Activated T-cell treated with anti-CD3 and anti-CD28 coated beads, Interleukin-2, amount 50 U/mL, for 24 hours (primary cell): ENCODE measurements around the gene PPP6R2.
A peak's percentile ranks its signal among the peaks of the same experiment; 100 is the strongest.

Experiments used
- DNase-seq: peaks from one replicate; pipeline ENCODE4 v3.0.0-alpha.2; 2020
- H3K27ac Mint-ChIP-seq: 2 replicates; pipeline ENCODE4 v1.8.0; 2020; ENCODE audit warnings: mild to moderate bottlenecking, mixed read lengths
- H3K27me3 Mint-ChIP-seq: 2 replicates; pipeline ENCODE4 v1.8.0; 2020; ENCODE audit warnings: mixed read lengths
- H3K36me3 Mint-ChIP-seq: 2 replicates; pipeline ENCODE4 v1.8.0; 2020; ENCODE audit warnings: low read depth, mixed read lengths
- H3K4me1 Mint-ChIP-seq: 2 replicates; pipeline ENCODE4 v1.8.0; 2020; ENCODE audit warnings: low read depth, mixed read lengths
- H3K4me3 Mint-ChIP-seq: 2 replicates; pipeline ENCODE4 v1.8.0; 2020; ENCODE audit warnings: mild to moderate bottlenecking, moderate library complexity, mixed read lengths
- H3K9me3 Mint-ChIP-seq: 2 replicates; pipeline ENCODE4 v1.8.0; 2020; ENCODE audit warnings: mixed read lengths

PPP6R2 gene

DNA sequence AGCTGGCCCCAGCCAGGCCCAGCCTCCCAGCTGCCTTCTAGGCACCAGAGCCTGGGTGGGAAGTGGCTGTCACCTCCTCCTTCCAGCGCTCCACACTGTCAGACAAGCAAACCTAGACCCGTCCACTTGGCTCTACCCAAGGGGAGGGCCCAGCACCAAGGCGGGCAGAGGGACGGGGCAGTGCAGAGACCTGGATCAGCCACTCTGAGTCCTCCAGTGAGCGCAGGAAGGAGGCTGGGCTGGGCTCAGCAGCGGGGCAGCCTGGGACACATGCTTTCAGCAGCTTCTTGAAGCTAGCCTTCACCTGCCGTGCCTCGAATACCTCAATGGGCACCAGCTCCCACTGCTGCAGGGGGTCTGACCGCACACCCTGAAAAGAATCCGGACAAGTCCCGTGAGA, 112.9 kb downstream of the PPP6R2 start:
- Mint-ChIP-seq H3K4me1 (peaks cover 22% of the 10 kb centered on the region), H3K36me3 (peaks cover 91% of the 10 kb centered on the region), H3K27ac (peak overlapping the region; percentile 57), H3K27me3 (no peaks in the 10 kb centered on the region), H3K4me3 (no peak overlapping the region), H3K9me3 (no peaks in the 10 kb centered on the region)
- DNase-seq: no peak

DNA sequence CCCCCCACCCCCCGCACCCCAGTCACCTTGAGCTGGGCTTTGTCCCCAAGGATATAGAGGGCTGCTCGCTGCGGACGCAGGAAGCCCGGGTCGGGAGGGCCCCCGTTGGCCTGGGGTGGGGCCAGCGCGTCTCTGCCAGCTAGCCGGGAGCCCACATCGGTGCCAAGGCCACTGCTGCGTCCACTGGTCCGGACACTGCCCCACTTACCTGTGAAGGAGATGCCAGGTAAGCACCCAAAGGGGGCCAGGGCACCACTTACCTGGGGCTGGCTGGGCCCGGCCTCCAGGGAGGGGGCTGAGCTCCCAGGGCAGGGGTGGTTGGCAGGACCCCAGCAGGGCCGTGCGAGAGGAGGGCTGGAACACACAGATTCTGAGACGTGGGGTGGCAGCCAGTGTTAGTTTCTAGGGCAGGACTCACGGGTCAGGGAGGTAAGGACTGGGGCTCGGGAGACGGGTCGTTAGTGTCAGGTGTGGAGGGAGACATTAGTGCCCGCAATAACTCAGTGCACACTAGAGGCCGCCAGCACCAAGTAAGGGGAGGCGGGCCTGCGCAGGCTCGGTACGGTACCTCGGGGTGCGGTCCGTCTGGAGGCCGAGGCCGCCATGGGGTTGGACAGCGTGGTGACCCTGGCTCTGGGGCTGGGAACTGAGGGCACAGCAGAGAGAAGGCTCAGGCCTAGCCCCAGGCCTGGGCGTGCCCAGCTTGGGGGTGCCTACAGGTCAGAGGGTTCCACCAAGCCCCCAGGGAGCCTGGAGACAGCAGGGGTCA, 113.5 kb downstream of the PPP6R2 start:
- H3K27me3 Mint-ChIP-seq: no peaks in the 10 kb centered on the region
- peaks cover 17% of the 10 kb centered on the region for H3K4me1 Mint-ChIP-seq
- H3K27ac Mint-ChIP-seq: peak overlapping the region; percentile 64
- peaks cover 91% of the 10 kb centered on the region for H3K36me3 Mint-ChIP-seq
- no peak overlapping the region for H3K4me3 Mint-ChIP-seq
- DNase-seq: no peak
- H3K9me3 Mint-ChIP-seq: no peaks in the 10 kb centered on the region

DNA sequence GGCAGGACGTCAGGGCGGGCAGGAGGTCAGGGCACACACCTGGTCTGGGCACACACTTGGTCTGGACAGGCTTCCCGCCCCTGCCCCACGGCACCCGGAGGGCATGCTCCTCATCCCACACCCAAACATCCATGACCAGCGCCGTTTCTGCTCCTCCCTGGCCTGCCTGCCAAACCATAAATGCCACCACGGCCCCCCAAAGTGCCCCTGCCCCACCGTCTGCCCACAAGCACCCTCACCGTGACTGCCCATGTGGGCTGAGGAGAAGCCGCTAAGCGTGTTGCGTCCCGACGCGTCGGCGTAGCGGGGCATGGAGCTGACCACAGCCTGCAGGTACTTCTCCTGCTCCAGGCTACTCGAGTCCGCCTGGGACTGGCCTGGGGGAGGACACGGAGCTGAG, 115.9 kb downstream of the PPP6R2 start:
- H3K27ac Mint-ChIP-seq: peak overlapping the region; percentile 75
- H3K9me3 Mint-ChIP-seq: no peaks in the 10 kb centered on the region
- DNase-seq: no peak
- no peaks in the 10 kb centered on the region for H3K27me3 Mint-ChIP-seq
- H3K36me3 Mint-ChIP-seq: peaks cover 91% of the 10 kb centered on the region
- H3K4me1 Mint-ChIP-seq: peaks cover 3% of the 10 kb centered on the region
- H3K4me3 Mint-ChIP-seq: no peak overlapping the region

DNA sequence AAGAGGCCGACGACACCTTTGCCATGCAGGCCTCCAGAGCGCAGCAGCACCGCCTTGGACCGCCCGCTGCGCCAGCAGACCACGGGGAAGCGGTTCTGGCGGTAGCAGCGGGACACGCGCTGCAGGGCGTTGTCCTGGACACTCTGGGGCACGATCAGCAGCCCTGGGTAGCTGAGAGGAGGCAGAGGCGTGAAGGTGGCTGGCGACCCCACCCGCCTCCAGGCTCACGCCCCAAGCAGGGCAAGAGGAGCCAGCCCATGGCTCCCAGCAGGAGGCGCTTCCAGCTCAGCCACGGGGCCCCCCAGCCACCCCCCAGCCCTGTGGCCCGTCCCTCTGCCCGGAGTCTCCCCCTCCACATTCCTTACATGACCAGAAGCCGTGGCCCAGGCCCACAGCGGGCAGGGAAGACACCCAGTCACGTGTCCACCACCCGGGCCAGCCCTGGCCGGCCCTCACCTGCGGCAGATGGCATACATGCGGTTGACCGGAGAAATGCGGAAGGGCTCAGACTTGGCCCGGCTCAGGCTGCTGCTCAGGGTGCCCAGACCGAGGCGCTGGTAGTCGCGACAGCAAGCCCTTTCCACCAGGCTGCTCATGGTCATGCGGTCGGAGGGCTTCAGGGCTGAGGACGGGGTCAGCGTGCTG, 116.5 kb downstream of the PPP6R2 start:
- H3K36me3 Mint-ChIP-seq: peaks cover 91% of the 10 kb centered on the region
- no peaks in the 10 kb centered on the region for H3K4me1 Mint-ChIP-seq
- H3K27ac Mint-ChIP-seq: no peak overlapping the region
- H3K4me3 Mint-ChIP-seq: no peak overlapping the region
- DNase-seq: no peak
- H3K27me3 Mint-ChIP-seq: no peaks in the 10 kb centered on the region
- no peaks in the 10 kb centered on the region for H3K9me3 Mint-ChIP-seq

DNA sequence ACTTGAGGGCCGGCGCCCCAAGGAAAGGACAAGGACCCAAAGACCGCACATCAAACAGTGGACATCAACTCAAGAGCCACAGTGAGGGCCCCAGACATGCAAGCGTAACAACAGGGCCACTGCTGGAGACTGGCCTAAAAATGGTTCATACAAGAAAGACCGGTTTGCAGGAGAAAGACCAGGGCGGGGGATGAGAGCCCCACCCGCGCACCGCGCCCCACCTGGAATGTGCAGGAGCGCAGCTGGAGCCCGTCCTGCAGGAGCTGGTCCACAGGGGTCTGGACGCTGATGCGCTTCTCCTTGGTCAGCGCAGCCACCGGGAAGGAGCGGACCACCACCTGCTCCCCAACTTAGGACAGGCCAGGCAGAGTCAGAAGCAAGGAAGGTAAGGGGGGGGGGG, 117.8 kb downstream of the PPP6R2 start:
- H3K4me1 Mint-ChIP-seq: no peaks in the 10 kb centered on the region
- peaks cover 92% of the 10 kb centered on the region for H3K36me3 Mint-ChIP-seq
- H3K27ac Mint-ChIP-seq: no peak overlapping the region
- no peak overlapping the region for H3K4me3 Mint-ChIP-seq
- no peak for DNase-seq
- no peaks in the 10 kb centered on the region for H3K27me3 Mint-ChIP-seq
- no peaks in the 10 kb centered on the region for H3K9me3 Mint-ChIP-seq

DNA sequence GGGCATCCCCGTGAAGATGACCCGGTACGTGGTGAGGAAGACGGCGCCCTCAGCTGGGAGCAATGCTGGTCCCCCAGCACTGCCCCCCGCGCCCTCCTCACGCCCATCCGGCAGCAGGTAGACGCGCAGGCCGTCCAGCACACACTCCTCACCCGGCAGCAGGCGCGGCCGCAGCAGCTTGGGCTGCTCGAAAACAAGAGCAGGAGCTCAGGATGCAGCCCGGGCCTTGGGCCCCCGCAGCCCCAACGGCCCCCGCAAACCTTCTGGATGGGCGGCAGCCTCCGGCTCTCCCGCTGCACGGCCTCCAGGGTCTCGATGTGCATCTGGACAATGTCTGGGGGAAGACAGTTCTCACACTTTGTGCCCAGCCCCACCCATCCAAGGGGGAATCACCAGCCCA, 118.4 kb downstream of the PPP6R2 start:
- H3K27ac Mint-ChIP-seq: no peak overlapping the region
- H3K27me3 Mint-ChIP-seq: no peaks in the 10 kb centered on the region
- DNase-seq: no peak
- H3K4me1 Mint-ChIP-seq: peaks cover 3% of the 10 kb centered on the region
- H3K4me3 Mint-ChIP-seq: no peak overlapping the region
- peaks cover 94% of the 10 kb centered on the region for H3K36me3 Mint-ChIP-seq
- no peaks in the 10 kb centered on the region for H3K9me3 Mint-ChIP-seq

DNA sequence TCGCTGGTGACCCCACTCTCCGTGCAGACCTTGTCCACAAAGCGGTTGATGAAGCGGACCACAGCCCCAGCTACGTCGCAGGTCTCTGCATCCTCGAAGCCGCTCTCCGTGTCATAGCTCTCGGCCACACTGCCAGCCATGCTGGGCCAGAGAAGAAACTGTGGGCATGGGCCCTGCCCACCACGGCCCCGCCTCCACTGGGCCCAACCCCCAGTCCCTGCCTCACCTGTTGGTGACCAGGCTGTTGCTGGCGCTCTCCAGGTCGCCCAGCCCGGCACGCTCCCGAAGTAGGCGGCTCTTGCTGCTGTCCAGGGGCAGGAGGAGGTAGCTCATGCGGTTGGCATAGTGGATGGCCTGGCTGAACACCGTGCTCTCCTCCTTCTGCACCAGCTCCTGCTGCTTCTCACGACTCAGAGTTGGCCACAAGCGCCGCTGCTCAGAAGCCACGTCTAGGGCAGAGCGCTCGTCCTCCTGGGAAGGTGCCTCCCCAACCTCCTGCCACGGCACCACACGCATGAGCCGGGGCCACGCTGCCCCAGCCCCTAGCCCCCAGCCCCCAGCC, 118.9 kb downstream of the PPP6R2 start:
- H3K27ac Mint-ChIP-seq: no peak overlapping the region
- peaks cover 8% of the 10 kb centered on the region for H3K4me1 Mint-ChIP-seq
- H3K4me3 Mint-ChIP-seq: no peak overlapping the region
- no peaks in the 10 kb centered on the region for H3K27me3 Mint-ChIP-seq
- no peak for DNase-seq
- H3K9me3 Mint-ChIP-seq: no peaks in the 10 kb centered on the region
- peaks cover 94% of the 10 kb centered on the region for H3K36me3 Mint-ChIP-seq

DNA sequence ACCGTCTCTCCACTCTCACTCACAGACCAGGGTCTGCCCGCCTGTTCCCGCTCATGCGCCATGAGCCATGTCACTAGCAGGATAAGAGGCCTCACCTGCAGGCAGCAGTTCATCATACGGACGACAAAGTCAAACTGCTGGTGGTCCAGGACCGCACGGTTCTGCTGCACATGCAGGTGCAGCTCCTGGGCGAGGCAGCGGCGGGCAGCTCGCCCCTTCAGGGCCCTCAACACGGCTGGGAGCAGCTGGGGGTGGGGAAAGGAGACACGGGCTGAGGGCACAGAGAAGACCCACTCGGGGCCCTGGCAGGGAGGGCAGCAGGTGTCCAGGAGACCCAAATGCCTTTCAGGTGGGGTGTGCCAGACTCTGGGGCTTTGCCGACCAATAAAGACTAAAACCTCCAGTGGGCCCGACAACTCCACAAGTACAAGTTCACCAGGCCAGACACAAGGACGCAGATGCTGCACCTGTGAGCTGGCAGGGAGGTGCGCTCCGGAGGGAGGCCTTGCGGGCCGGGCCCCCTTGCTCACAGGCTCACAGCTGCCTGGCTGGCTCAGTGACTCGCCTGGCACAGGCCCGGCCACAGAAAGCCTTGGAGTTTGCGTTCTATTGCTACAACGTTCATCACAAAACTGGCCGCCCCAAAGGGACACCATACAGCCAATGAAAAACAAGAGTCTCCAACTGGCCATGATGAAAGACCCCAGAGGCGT, 120.2 kb downstream of the PPP6R2 start:
- H3K4me1 Mint-ChIP-seq: peaks cover 16% of the 10 kb centered on the region
- H3K27ac Mint-ChIP-seq: peak overlapping the region; percentile 12
- no peak for DNase-seq
- H3K27me3 Mint-ChIP-seq: no peaks in the 10 kb centered on the region
- no peaks in the 10 kb centered on the region for H3K9me3 Mint-ChIP-seq
- H3K36me3 Mint-ChIP-seq: peaks cover 91% of the 10 kb centered on the region
- H3K4me3 Mint-ChIP-seq: no peak overlapping the region

DNA sequence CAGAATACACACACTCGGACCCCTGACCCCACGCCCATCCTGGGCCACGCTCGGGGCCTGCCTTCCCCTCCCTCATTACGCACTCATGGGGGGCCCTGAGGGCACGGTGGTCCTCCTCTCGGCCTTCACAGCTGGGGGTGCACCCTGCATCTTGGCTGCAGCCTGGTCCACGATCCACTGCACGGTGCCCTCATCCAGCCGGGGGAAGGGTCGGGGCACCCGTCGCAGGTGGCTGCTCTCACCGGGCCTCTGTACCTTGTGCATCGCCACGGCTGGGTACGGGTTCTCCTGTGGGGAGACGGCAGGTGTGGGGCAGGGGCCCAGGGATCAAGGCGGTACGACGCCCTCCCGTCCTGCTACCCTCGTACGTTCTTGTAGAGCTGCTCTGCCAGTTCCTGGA, 121.3 kb downstream of the PPP6R2 start:
- no peak overlapping the region for H3K27ac Mint-ChIP-seq
- no peak overlapping the region for H3K4me3 Mint-ChIP-seq
- H3K4me1 Mint-ChIP-seq: peaks cover 27% of the 10 kb centered on the region
- no peaks in the 10 kb centered on the region for H3K9me3 Mint-ChIP-seq
- DNase-seq: no peak
- H3K36me3 Mint-ChIP-seq: peaks cover 80% of the 10 kb centered on the region
- H3K27me3 Mint-ChIP-seq: no peaks in the 10 kb centered on the region

DNA sequence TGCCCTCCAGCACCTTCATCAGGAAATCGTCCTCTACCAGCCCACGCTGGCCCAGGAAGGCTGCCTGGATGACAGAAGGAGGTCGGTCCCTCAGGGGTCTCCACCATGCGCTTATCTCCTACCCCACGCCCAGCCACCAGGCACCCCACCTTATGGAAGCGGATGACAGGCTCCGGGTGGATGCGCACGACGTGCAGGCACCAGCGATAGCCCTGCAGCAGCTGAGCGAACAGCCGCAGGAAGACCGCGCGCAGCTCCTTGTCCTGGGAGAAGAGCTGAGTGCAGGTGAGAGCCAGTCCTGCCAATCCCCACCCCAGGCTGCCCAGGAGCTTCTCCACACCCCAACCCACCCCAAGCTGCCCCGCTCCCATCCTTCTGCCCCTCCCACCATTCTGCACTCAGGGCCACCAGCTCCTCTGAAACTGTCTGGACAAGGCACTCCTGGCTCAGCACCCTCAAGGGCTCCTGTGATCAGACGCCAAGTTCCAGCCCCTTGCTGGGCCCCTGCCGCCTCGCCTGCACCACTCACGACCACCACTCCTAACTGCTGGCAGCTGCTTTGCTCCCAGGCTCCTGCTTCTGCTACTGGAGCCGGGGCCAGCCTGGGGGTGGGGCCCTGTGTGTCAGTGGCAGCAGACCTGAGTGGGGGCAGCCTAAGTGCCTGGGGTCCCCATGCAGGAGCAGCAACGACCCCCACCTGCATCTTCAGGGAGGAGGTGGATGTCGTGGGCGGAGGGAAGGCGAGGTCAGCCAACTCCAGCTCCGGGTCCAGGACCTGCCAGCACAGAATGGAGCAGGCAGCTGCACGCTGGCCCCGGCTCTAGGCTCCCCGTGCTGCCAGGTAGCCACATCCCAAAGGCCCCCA, 122.2 kb downstream of the PPP6R2 start:
- no peak overlapping the region for H3K4me3 Mint-ChIP-seq
- DNase-seq: no peak
- H3K4me1 Mint-ChIP-seq: peaks cover 34% of the 10 kb centered on the region
- H3K9me3 Mint-ChIP-seq: no peaks in the 10 kb centered on the region
- H3K27ac Mint-ChIP-seq: no peak overlapping the region
- peaks cover 73% of the 10 kb centered on the region for H3K36me3 Mint-ChIP-seq
- no peaks in the 10 kb centered on the region for H3K27me3 Mint-ChIP-seq

DNA sequence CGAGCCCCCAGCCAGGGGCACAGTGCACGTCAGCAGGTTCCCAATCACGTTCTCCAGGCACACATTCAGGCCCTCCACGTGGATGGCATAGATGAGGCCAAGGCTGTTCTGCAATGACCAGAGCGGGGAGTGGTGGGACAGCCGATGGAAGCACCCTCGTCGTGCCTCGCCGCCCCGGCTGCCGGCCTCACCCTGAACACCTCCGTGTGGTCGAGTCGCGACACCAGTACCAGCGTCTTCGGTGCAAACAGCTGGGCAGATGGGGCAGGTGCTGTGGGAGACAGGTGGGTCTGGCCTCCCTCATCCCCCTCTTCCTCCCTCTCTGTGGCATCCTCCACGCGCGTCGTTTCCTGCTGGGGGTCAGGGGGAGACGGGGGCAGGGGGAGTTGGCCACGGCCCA, 124.2 kb downstream of the PPP6R2 start:
- Mint-ChIP-seq H3K27ac (no peak overlapping the region), H3K4me1 (peaks cover 55% of the 10 kb centered on the region)

DNA sequence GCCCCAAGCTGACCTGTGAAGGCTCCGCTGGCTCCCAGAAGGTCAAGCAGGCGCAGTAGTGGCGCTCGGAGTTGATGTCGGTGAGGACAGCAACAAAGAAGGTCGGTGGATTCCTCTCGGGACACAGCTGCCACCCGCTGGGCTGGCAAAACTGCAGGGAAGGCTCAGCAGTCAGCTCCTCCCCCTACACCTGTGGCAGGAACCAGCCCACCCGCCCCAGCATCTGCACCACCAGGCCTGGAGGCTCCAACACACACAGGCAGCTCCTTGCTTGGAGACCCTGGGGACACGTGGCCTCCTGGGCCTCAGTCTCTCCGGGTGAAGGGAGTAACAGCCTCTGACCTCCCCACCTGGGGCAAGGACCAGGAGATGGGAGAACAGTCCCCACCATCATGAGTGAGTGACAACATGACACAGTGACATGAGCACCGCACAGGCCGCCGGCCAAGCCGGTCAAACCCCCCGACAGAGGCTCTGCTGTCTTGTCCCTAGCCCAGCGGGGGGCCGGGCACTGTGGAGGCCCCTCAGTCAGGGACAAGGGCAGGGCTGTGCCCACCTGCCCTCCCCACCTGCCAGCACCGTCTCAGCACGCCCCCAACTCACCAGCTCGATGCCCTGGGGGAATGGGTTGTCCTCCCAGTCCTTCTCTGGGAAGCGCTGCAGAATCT, 124.8 kb downstream of the PPP6R2 start:
- H3K9me3 Mint-ChIP-seq: no peaks in the 10 kb centered on the region
- DNase-seq: no peak
- no peaks in the 10 kb centered on the region for H3K27me3 Mint-ChIP-seq
- peaks cover 57% of the 10 kb centered on the region for H3K36me3 Mint-ChIP-seq
- peaks cover 61% of the 10 kb centered on the region for H3K4me1 Mint-ChIP-seq
- peak overlapping the region; percentile 67 for H3K27ac Mint-ChIP-seq
- no peak overlapping the region for H3K4me3 Mint-ChIP-seq

More for the DNA sequence above, 124.2 kb downstream of the PPP6R2 start:
- Mint-ChIP-seq H3K27me3 (no peaks in the 10 kb centered on the region), H3K9me3 (no peaks in the 10 kb centered on the region), H3K4me3 (no peak overlapping the region), H3K36me3 (peaks cover 59% of the 10 kb centered on the region)
- no peak for DNase-seq

DNA sequence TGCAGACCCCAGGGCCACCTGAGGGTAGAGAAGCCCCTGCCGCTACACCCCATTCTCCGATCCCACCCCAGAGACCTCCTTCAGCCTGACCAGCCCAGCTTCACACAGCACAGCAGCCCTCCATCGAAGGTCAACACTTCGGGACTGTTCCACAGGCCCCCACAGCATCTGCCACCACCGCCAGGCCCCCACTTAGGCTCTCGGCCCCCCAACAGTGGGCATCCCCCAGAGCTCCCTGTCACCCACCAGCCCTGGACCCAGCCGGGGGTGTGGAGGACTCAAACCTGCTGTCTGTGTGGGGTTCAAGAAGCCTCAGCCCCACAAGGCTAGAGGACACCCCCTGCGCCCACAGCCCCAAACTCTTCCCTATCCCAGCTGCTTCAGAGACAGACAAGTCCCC, 125.5 kb downstream of the PPP6R2 start:
- H3K4me3 Mint-ChIP-seq: peak overlapping the region; percentile 96
- peak overlapping the region; percentile 94 for H3K27ac Mint-ChIP-seq
- H3K27me3 Mint-ChIP-seq: no peaks in the 10 kb centered on the region
- peaks cover 55% of the 10 kb centered on the region for H3K36me3 Mint-ChIP-seq
- no peak for DNase-seq
- H3K4me1 Mint-ChIP-seq: peaks cover 68% of the 10 kb centered on the region
- no peaks in the 10 kb centered on the region for H3K9me3 Mint-ChIP-seq
